ENCODE measurements around the gene RASGRF2. TPM values are rescaled to one million over a fixed set of nuclear protein-coding genes. Genes with fewer than 3 reads are reported as not detected.
"Not testable (repeated sequence)": the region's sequence is repeated elsewhere in the genome, so short reads cannot be mapped to it uniquely, and the experiment has no call there.

RASGRF2 gene
- total RNA-seq, 2 experiments from 2014 or later: 7.5 to 7.8 TPM

DNA sequence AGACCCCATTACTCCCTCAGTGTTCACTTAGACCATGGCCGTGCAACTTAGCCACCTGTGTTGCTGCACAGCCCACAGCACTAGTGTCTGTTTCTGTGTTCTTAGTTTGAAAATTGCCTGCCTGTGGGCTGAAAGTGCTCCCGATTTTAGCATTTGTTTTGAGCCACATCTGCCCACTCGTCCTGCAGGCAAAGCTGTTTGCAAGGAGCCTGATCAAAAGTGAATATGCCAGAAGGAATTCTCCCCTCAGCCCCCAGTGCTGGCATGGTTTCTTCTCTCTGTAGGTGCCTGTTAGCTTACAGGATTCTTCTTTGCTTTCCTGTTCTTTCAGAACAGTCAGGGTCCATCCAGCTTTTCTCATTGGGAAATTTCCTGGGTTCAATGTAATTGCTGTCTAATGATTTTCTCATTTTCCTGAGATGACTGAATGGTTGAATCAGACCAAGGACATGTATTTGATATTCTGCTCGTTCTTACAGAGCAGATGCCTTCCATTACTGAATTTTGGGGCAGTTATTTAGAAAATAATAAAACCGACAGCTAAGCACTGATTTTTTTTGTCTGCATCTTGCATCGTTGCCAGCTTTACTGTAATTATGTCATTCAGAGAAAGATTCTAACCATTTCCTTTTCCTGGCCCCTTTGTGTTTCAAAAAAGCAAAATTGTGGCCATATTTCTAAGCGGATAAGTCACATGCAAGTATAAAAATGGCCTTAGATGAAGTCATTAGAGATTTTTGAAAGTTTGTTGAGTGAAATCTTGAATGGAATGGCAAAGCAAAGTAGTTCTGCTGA is 161.9 kb downstream of the RASGRF2 start:
- no peaks in the 10 kb centered on the region for H3K9me3 Mint-ChIP-seq
- CTCF ChIA-PET: interaction anchor here (0.6 to 2.6 kb wide), 4 partner anchors 8 to 14 kb away, joined by 3 to 11 read pairs (median 4); no protein-coding TSS in a partner anchor
- H3K36me3 Mint-ChIP-seq (ENCODE audit: low read depth): peaks cover 8% of the 10 kb centered on the region
- no peaks in the 10 kb centered on the region for H3K27me3 Mint-ChIP-seq
- POLR2A ChIA-PET: no interaction called here
- H3K4me1 Mint-ChIP-seq: peaks cover 12% of the 10 kb centered on the region
- no peak for DNase-seq
- no peak overlapping the region for H3K4me3 Mint-ChIP-seq
- H3K27ac Mint-ChIP-seq: no peak overlapping the region

GRCh38 chr5:81124689-81125088 is 164.5 kb downstream of the RASGRF2 start:
- DNase-seq, POLR2A ChIA-PET, H3K27ac Mint-ChIP-seq, H3K4me3 Mint-ChIP-seq, CTCF ChIA-PET, H3K9me3 Mint-ChIP-seq, H3K27me3 Mint-ChIP-seq: not testable (repeated sequence)
- H3K4me1 Mint-ChIP-seq: peaks cover 16% of the 10 kb centered on the region
- H3K36me3 Mint-ChIP-seq (ENCODE audit: low read depth): peaks cover 11% of the 10 kb centered on the region

DNA sequence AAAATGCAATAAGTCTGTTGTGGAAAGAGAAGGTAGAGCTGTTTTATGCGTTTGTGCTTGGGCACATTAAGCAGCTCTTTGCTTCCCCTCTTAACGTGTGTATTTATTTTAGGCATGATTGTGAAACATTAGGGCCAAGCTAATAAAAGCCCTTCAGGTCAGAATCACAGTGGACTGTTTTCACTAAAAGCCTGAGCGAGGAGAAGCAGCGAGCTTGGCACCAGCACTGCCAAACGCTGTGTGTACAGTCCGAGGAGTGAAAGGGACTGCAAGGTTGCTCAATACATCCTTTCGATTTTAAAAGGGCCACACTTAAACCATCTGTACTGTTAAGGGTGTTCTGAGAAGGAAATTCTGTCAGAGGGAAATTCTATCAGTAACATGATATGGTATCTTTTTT is 165.8 kb downstream of the RASGRF2 start:
- Mint-ChIP-seq H3K36me3 (ENCODE audit: low read depth) (peaks cover 11% of the 10 kb centered on the region), H3K4me1 (peaks cover 16% of the 10 kb centered on the region), H3K27me3 (no peaks in the 10 kb centered on the region), H3K27ac (no peak overlapping the region), H3K4me3 (no peak overlapping the region), H3K9me3 (no peaks in the 10 kb centered on the region)
- CTCF ChIA-PET: interaction anchor here (0.6 to 0.9 kb wide), 2 partner anchors 9 to 12 kb away, joined by 3 to 4 read pairs; no protein-coding TSS in a partner anchor
- POLR2A ChIA-PET: no interaction called here
- no peak for DNase-seq

GRCh38 chr5:81128416-81128815 is 168.3 kb downstream of the RASGRF2 start:
- Mint-ChIP-seq H3K4me3 (no peak overlapping the region), H3K27me3 (no peaks in the 10 kb centered on the region), H3K27ac (no peak overlapping the region), H3K36me3 (ENCODE audit: low read depth) (peaks cover 3% of the 10 kb centered on the region), H3K9me3 (no peaks in the 10 kb centered on the region), H3K4me1 (peaks cover 4% of the 10 kb centered on the region)
- CTCF ChIA-PET: no interaction called here
- POLR2A ChIA-PET: no interaction called here
- no peak for DNase-seq

- peaks cover 4% of the 10 kb centered on the region for H3K4me1 Mint-ChIP-seq
Observed at GRCh38 chr5:81132381-81132780, 172.2 kb downstream of the RASGRF2 start.

GRCh38 chr5:81134066-81134465 is 173.9 kb downstream of the RASGRF2 start:
- H3K4me1 Mint-ChIP-seq: no peaks in the 10 kb centered on the region
- no peaks in the 10 kb centered on the region for H3K36me3 Mint-ChIP-seq (ENCODE audit: low read depth)
- H3K27ac Mint-ChIP-seq: no peak overlapping the region
- POLR2A ChIA-PET: no interaction called here
- CTCF ChIA-PET: no interaction called here
- H3K27me3 Mint-ChIP-seq: no peaks in the 10 kb centered on the region
- peaks cover 4% of the 10 kb centered on the region for H3K9me3 Mint-ChIP-seq
- H3K4me3 Mint-ChIP-seq: no peak overlapping the region
- no peak for DNase-seq

More at GRCh38 chr5:81132381-81132780, 172.2 kb downstream of the RASGRF2 start:
- CTCF ChIA-PET: interaction anchor here (1.3 kb wide), 1 partner anchor 17 kb away, joined by 3 read pairs; no protein-coding TSS in a partner anchor
- Mint-ChIP-seq H3K36me3 (ENCODE audit: low read depth) (peaks cover 3% of the 10 kb centered on the region), H3K9me3 (peaks cover 4% of the 10 kb centered on the region), H3K27me3 (no peaks in the 10 kb centered on the region), H3K4me3 (no peak overlapping the region), H3K27ac (no peak overlapping the region)
- POLR2A ChIA-PET: no interaction called here
- DNase-seq: no peak

- H3K4me1 Mint-ChIP-seq: no peaks in the 10 kb centered on the region
- H3K4me3 Mint-ChIP-seq: no peak overlapping the region
- no peaks in the 10 kb centered on the region for H3K27me3 Mint-ChIP-seq
- ChIA-PET POLR2A (no interaction called here), CTCF (interaction anchor here (1.0 to 1.3 kb wide), 2 partner anchors 9 to 11 kb away, joined by 3 to 4 read pairs; no protein-coding TSS in a partner anchor)
- no peak overlapping the region for H3K27ac Mint-ChIP-seq
- H3K9me3 Mint-ChIP-seq: peaks cover 4% of the 10 kb centered on the region
- DNase-seq: no peak
- H3K36me3 Mint-ChIP-seq (ENCODE audit: low read depth): no peaks in the 10 kb centered on the region
Observed at GRCh38 chr5:81134566-81134965, 174.4 kb downstream of the RASGRF2 start.

GRCh38 chr5:81136557-81136956 is 176.4 kb downstream of the RASGRF2 start:
- Mint-ChIP-seq H3K9me3 (peaks cover 4% of the 10 kb centered on the region), H3K27me3 (no peaks in the 10 kb centered on the region), H3K4me3 (no peak overlapping the region), H3K36me3 (ENCODE audit: low read depth) (no peaks in the 10 kb centered on the region), H3K27ac (no peak overlapping the region), H3K4me1 (no peaks in the 10 kb centered on the region)
- ChIA-PET POLR2A (no interaction called here), CTCF (interaction anchor here (1.3 kb wide), 1 partner anchor 9 kb away, joined by 3 read pairs; no protein-coding TSS in a partner anchor)
- no peak for DNase-seq

GRCh38 chr5:81137833-81138232 is 177.7 kb downstream of the RASGRF2 start:
- no peak for DNase-seq
- ChIA-PET CTCF (interaction anchor here (1.0 to 1.2 kb wide), 2 partner anchors 12 to 44 kb away, joined by 3 read pairs; no protein-coding TSS in a partner anchor), POLR2A (interaction anchor here (0.6 kb wide), 1 partner anchor 131 kb away, joined by 3 read pairs; no protein-coding TSS in a partner anchor)
- Mint-ChIP-seq H3K4me1 (no peaks in the 10 kb centered on the region), H3K36me3 (ENCODE audit: low read depth) (no peaks in the 10 kb centered on the region), H3K27me3 (no peaks in the 10 kb centered on the region), H3K27ac (no peak overlapping the region), H3K4me3 (no peak overlapping the region), H3K9me3 (peaks cover 4% of the 10 kb centered on the region)

- no peak overlapping the region for H3K4me3 Mint-ChIP-seq
- ChIA-PET CTCF (no interaction called here), POLR2A (no interaction called here)
- peaks cover 4% of the 10 kb centered on the region for H3K9me3 Mint-ChIP-seq
- no peaks in the 10 kb centered on the region for H3K4me1 Mint-ChIP-seq
- H3K27ac Mint-ChIP-seq: no peak overlapping the region
- no peak for DNase-seq
- H3K36me3 Mint-ChIP-seq (ENCODE audit: low read depth): no peaks in the 10 kb centered on the region
- H3K27me3 Mint-ChIP-seq: no peaks in the 10 kb centered on the region
Observed at GRCh38 chr5:81140441-81140840, 180.3 kb downstream of the RASGRF2 start.

GRCh38 chr5:81140943-81141342 is 180.8 kb downstream of the RASGRF2 start:
- Mint-ChIP-seq H3K9me3 (peaks cover 4% of the 10 kb centered on the region), H3K27ac (no peak overlapping the region), H3K27me3 (no peaks in the 10 kb centered on the region), H3K4me3 (no peak overlapping the region), H3K36me3 (ENCODE audit: low read depth) (no peaks in the 10 kb centered on the region), H3K4me1 (no peaks in the 10 kb centered on the region)
- CTCF ChIA-PET: no interaction called here
- no peak for DNase-seq
- POLR2A ChIA-PET: no interaction called here

- H3K36me3 Mint-ChIP-seq (ENCODE audit: low read depth): no peaks in the 10 kb centered on the region
- ChIA-PET CTCF (no interaction called here), POLR2A (no interaction called here)
- peaks cover under 1% of the 10 kb centered on the region for H3K4me1 Mint-ChIP-seq
- no peaks in the 10 kb centered on the region for H3K27me3 Mint-ChIP-seq
- no peak for DNase-seq
- H3K27ac Mint-ChIP-seq: no peak overlapping the region
- no peak overlapping the region for H3K4me3 Mint-ChIP-seq
- H3K9me3 Mint-ChIP-seq: no peaks in the 10 kb centered on the region
Observed at GRCh38 chr5:81142108-81142507, 181.9 kb downstream of the RASGRF2 start.

DNA sequence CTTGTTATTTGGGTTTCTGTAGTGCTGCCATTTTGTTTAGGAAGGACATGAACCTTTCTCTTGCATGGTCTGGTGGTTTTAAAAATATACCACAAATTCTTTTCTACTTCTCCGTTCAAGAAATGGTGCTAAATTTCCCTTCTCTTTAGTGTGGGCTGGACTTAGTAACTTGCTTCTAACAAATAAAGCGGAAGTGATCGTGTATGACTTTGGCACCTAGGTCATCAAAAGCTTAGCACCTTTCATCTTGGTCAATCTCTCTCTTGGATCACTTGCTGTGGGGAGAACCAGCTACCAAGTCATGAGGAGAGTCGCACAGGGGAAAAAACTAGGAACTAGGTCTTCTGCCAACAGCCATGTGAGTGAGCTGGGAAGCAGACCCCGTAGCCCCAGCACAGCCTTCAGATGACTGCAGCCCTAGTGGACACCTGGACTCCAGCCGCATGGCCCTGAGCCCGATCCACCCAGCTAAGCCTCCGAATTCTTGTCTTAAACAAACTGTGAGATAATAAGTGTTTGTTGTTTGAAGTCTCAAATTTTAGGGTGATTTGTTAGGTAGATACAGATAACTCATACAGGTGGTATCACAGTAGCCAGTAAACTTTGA is 185.3 kb downstream of the RASGRF2 start:
- DNase-seq: no peak
- Mint-ChIP-seq H3K4me3 (no peak overlapping the region), H3K27ac (no peak overlapping the region), H3K4me1 (peaks cover 13% of the 10 kb centered on the region), H3K9me3 (no peaks in the 10 kb centered on the region), H3K36me3 (ENCODE audit: low read depth) (no peaks in the 10 kb centered on the region), H3K27me3 (no peaks in the 10 kb centered on the region)
- ChIA-PET CTCF (interaction anchor here (0.5 to 1.3 kb wide), 5 partner anchors 9 to 707 kb away, joined by 3 read pairs; no protein-coding TSS in a partner anchor), POLR2A (no interaction called here)

Data from activated CD4-positive, alpha-beta T cell treated with anti-CD3 and anti-CD28 coated beads, Interleukin-2, amount 10 ng/mL, durations not matched to agents 7 days and 5 days (primary cell).